HG02798 (cell line): Measurements from ENCODE around the gene PLD1.
A peak's percentile ranks its signal among the peaks of the same experiment; 100 is the strongest.

Source experiments
- ATAC-seq: cut with Tn5 transposase; IDR thresholded peaks from one replicate; pipeline ENCODE4 v1.9.1; 2021; ENCODE audit warnings: mild to moderate bottlenecking; ENCODE audit not compliant: unreplicated experiment, poor library complexity

The PLD1 gene

GRCh38 chr3:171840445-171840810 is 30.1 kb upstream of the PLD1 start:
- no peak for ATAC-seq

DNA sequence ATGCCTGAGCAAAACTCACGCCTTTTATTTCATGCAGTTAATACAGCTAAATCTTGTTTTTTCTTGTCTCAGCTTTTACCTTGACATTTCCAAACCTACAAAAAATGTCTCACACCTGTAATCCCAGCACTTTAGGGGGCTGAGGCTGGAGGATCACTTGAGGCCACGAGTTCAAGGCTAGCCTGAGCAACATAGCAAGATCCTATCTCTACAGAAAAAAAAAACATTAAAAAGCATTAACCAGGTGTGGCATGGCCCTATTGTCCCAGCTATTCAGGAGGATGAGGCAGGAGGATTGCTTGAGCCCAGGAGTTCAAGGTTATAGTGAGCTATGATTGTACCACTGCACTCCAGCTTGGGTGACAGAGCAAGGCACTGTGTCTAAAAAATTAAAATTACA is 29.0 kb upstream of the PLD1 start:
- ATAC-seq: no peak

GRCh38 chr3:171838218-171838720 is 28.0 kb upstream of the PLD1 start:
- ATAC-seq: peak; percentile 46

DNA sequence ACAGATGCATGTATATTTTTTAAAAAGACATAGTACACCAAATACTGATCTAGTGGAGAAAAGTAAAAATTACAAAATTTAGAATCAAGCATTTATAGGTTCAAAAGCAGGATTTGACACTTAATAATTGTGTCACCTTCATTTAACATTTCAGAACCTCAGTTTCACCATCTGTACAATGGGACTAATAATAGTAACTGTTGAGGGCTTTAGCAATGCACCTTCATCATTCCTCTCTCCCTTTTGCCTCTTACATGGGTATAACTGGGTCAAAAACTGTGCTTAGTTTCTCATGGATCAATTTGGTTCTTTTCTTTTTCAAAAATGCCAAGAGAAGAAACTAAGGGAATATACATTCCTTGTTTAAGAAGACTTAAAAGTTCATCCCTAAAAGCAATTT is 27.4 kb upstream of the PLD1 start:
- no peak for ATAC-seq

DNA sequence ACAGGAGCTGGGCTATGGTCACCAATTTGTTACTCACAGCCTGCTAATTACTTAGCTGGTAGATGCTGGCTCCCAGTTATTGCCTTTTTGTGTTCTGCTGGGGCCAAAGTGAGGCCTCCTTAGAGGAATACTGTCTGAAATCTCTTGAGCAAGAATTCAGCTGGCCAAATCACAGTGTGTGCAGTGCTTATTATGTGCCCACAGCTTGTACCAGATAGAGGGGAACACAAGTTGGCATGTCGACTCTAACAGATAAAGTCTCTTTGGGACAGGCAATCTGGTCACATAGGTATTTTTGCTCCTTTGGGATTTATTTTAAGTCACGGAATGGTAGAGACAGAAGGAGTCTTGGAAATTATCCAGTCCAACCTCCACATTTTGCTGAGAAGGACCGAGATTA is 26.6 kb upstream of the PLD1 start:
- no peak for ATAC-seq

- no peak for ATAC-seq
Observed at GRCh38 chr3:171835613-171836012, 25.3 kb upstream of the PLD1 start.

DNA sequence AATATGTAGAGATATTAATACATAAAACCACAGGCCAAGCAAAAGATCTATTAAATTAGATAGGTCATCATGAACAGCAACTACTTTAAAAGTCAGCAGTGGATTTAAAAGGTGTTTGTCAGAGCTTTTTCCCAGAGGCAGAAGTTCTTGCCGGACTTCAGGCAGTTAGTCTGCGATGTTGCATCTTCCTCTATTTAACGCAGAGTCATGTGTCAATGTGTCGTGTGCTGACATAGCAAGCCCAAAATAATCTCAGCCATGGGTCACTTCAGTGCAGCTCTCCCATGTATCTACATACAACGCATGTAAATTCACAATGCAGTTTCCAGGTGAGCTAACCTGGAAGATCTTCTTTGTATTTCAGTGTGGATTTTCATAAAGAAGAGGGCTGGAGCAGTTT is 24.8 kb upstream of the PLD1 start:
- no peak for ATAC-seq

DNA sequence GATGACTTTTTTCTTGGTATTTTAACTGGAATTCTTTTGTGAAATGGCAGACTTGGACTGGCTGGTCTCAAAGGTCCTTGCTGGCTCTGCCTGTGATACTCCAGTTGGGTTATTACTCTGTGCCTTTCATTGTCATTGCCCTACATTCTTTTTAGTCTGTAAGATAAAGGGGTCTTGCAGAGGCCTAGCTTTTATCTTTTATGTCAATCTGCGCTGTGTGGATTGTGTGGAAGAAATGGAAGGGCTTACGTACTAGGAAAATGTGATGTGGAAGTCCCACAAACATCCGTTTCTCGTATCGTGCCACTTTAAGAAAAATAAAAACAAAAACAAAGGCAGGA is 24.1 kb upstream of the PLD1 start:
- no peak for ATAC-seq

DNA sequence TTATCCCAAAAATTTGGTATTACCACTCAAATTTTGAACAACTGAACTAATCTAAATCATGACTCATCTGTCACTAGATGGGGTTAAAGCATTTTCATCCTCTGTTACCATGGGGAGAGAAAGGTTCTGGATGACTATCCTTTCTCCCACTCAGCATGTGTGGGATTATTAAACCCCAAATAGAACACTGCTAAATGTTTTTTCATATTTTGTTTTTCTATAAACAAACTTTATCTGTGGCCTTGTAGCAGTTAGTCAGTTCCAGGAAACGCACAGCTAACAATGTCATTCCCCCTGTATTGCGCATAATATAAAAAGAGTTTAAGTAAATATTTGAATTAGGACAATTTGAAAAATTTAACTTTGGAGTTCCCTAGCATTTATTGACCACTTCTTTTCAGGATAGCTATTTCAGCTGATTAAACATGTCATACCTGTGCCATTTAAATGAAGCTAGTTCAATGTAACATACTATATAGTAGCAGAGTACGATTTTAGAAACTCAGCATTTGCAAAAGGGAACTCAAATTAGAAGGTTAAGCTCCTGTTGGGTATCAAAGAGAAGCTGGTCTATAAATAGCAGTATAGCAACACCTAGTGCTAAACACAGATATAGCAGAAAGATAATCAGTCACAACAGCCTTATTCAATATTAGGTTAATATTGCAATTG is 23.6 kb upstream of the PLD1 start:
- peak; percentile 53 for ATAC-seq

- ATAC-seq: no peak
Observed at GRCh38 chr3:171832989-171833388, 22.7 kb upstream of the PLD1 start.

GRCh38 chr3:171831936-171832335 is 21.7 kb upstream of the PLD1 start:
- ATAC-seq: no peak

DNA sequence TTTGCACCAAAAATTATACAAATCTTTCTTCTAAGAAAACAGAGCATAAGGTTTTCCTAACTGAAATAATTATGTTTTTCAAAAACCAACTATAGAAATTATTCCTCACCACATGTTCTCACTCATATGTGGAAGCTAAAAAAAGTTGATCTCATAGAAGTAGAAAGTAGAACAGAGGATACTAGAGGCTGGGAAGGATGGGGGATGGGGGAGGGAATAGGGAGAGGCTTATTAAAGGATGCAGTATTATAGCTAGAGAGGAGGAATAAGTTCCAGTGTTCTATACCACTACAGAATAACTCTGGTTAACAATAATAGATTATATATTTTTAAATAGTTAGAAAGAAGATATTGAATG is 20.2 kb upstream of the PLD1 start:
- no peak for ATAC-seq

DNA sequence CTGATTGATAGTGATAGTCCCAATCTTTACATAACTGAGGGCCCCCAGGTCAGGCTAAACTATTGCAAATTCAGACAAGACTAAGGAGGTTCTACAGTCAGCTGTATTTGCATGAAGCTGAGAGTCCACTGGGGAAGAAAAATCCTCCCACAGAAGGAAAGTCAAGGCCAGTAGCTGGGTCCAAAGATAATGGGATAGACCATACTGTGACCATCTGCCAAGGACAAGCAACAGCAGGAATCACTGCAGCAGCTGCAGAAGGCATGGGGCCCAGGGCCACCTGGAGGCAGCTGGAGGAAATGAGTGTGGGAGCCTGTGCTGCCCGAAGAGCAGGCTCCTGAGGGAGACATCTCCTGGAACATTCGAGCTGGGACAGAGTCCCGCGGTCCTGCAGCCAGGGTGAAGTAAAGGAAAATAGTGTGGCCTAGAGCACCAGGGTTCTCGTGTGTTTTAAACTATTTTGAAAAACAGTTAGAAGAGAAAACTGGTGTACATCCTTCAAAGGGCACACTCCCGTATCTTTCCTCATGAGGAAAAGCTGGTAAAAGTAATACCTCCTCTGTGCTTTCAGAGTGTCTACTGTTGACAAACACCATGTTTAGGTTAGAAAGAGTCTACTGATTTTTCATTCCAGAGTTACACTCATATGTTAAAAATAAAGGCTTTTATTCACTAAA is 19.7 kb upstream of the PLD1 start:
- peak; percentile 74 for ATAC-seq

DNA sequence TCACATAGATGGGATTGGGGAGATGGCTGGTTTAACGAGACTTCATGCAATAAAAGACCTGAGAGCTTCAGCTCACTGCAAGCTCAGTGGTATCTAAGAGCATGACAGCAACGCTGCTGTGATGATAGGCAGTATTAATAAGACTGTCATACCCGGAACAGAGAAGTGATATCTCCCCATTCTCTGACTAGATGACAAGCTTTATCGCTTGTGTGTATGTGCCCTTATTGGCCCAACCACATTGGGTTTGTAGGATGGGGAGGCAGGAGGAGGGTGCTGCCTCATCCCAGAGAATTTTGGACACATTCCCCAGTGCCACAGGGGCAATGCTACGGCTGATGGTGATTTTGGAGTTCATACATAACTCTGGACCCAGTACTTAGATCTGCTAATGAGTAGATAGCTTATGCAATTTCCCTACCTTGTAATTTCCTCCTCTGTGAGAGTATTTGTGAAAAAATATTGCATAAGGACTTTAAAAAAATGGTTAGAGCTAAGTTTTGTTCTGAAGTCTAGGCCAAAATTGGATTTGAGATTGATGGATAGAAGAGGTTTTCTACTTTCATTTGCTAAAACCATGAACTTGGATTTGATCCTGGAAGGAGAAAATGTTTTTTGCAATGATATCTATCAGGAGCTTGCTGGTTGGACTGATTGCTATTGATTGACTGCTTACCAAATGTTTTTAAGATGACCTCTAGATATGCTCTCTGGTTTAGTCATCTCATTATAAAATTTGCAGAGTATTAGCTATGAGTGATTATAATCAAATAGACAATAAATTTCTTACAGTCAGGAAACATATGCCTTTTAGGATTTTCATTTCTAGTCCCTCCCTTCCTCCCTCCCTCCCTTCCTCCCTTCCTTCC is 18.9 kb upstream of the PLD1 start:
- ATAC-seq: no peak

GRCh38 chr3:171827836-171828458 is 17.7 kb upstream of the PLD1 start:
- ATAC-seq: no peak

DNA sequence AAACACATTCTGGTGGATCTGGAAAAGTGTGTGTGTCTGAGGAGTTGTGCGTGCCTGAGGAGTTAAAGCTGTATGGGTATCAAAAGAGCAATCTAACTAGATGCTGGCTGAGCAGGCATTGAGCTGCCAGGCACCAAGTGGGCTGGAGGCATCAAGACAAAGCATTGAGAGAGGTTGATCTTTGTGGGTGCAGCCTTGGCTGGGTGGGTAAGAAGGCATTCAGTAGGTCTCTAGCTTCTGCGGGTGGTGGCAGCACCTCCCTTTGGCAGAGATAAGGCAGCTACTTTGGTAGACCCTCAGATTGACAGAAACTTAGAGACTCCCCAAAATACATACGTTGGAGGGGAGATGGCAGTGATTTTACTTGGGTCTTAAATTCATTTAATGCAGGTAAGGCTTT is 17.1 kb upstream of the PLD1 start:
- no peak for ATAC-seq

GRCh38 chr3:171825222-171825828 is 15.0 kb upstream of the PLD1 start:
- no peak for ATAC-seq

GRCh38 chr3:171824824-171825221 is 14.5 kb upstream of the PLD1 start:
- no peak for ATAC-seq

- ATAC-seq: no peak
Observed at GRCh38 chr3:171824116-171824515, 13.8 kb upstream of the PLD1 start.

GRCh38 chr3:171822431-171823106 is 12.3 kb upstream of the PLD1 start:
- peak; percentile 69 for ATAC-seq
